ENCODE data around the gene IPO7. TPM values are rescaled to one million over a fixed set of nuclear protein-coding genes. Genes with fewer than 3 reads are reported as not detected.

The IPO7 gene
- total and polyA plus RNA-seq, 10 of the 15 experiments (the other 5 are each of a cell fraction or from before 2014, with no cell fraction given), result 5.0 to 51.4 (median 30.6) TPM

DNA sequence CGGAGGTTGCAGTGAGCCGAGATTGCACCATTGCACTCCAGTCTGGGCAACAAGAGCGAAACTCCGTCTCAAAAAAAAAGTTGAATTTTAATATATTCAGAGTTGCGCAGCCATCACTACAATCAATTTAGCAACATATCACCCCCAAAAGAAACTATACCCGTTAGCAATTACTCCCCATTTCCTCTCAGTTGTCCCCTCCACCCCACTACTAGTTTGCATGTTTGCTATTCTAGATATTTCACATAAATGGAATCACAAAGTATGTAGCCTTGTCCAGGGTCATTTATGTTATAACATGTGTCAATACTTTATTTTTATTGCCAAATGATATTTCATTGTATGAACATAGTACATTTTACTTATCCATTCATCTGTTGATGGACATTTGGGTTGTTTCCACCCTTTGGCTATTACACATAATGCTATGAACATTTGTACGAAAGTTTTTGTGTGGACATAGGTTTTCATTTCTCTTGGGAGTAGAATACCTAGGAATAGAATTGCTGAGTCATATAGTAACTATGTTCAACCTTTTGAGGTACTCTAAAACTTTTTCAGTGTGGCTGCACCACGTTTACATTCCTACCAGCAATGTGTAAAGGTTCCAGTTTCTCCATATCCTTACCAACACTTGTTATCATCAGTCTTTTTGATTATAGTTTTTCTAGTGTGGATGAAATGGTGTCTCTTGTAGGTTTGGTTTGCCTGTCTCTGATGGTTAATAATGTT is 78.5 kb downstream of the IPO7 start (continued):
- TF ChIP-seq, protein P1, sequence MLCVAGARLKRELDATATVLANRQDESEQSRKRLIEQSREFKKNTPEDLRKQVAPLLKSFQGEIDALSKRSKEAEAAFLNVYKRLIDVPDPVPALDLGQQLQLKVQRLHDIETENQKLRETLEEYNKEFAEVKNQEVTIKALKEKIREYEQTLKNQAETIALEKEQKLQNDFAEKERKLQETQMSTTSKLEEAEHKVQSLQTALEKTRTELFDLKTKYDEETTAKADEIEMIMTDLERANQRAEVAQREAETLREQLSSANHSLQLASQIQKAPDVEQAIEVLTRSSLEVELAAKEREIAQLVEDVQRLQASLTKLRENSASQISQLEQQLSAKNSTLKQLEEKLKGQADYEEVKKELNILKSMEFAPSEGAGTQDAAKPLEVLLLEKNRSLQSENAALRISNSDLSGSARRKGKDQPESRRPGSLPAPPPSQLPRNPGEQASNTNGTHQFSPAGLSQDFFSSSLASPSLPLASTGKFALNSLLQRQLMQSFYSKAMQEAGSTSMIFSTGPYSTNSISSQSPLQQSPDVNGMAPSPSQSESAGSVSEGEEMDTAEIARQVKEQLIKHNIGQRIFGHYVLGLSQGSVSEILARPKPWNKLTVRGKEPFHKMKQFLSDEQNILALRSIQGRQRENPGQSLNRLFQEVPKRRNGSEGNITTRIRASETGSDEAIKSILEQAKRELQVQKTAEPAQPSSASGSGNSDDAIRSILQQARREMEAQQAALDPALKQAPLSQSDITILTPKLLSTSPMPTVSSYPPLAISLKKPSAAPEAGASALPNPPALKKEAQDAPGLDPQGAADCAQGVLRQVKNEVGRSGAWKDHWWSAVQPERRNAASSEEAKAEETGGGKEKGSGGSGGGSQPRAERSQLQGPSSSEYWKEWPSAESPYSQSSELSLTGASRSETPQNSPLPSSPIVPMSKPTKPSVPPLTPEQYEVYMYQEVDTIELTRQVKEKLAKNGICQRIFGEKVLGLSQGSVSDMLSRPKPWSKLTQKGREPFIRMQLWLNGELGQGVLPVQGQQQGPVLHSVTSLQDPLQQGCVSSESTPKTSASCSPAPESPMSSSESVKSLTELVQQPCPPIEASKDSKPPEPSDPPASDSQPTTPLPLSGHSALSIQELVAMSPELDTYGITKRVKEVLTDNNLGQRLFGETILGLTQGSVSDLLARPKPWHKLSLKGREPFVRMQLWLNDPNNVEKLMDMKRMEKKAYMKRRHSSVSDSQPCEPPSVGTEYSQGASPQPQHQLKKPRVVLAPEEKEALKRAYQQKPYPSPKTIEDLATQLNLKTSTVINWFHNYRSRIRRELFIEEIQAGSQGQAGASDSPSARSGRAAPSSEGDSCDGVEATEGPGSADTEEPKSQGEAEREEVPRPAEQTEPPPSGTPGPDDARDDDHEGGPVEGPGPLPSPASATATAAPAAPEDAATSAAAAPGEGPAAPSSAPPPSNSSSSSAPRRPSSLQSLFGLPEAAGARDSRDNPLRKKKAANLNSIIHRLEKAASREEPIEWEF (IDR thresholded peaks at IDR 0.05; ENCODE audit: insufficient replicate concordance, low read depth, low read length), result peak; percentile 10
- TF ChIP-seq JUNB (IDR thresholded peaks at IDR 0.05), result peak; percentile 91
- TF ChIP-seq JUND (IDR thresholded peaks at IDR 0.05; ENCODE audit: low read depth, low read length), result peak; percentile 61; the same call in 1 of the 2 replicates
- no peak for TF ChIP-seq ATF7 (IDR thresholded peaks at IDR 0.05; ENCODE audit: low read depth)
- TF ChIP-seq, protein P2, sequence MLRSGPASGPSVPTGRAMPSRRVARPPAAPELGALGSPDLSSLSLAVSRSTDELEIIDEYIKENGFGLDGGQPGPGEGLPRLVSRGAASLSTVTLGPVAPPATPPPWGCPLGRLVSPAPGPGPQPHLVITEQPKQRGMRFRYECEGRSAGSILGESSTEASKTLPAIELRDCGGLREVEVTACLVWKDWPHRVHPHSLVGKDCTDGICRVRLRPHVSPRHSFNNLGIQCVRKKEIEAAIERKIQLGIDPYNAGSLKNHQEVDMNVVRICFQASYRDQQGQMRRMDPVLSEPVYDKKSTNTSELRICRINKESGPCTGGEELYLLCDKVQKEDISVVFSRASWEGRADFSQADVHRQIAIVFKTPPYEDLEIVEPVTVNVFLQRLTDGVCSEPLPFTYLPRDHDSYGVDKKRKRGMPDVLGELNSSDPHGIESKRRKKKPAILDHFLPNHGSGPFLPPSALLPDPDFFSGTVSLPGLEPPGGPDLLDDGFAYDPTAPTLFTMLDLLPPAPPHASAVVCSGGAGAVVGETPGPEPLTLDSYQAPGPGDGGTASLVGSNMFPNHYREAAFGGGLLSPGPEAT (IDR thresholded peaks at IDR 0.05; ENCODE audit: low read depth), result peak; percentile 39; the same call in 1 of the 2 replicates
- TF ChIP-seq, protein P3, sequence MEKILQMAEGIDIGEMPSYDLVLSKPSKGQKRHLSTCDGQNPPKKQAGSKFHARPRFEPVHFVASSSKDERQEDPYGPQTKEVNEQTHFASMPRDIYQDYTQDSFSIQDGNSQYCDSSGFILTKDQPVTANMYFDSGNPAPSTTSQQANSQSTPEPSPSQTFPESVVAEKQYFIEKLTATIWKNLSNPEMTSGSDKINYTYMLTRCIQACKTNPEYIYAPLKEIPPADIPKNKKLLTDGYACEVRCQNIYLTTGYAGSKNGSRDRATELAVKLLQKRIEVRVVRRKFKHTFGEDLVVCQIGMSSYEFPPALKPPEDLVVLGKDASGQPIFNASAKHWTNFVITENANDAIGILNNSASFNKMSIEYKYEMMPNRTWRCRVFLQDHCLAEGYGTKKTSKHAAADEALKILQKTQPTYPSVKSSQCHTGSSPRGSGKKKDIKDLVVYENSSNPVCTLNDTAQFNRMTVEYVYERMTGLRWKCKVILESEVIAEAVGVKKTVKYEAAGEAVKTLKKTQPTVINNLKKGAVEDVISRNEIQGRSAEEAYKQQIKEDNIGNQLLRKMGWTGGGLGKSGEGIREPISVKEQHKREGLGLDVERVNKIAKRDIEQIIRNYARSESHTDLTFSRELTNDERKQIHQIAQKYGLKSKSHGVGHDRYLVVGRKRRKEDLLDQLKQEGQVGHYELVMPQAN (conservative IDR thresholded peaks at IDR 0.05), result no peak
- TF ChIP-seq PML (IDR thresholded peaks at IDR 0.05; ENCODE audit: low read length), result peak; percentile 64
- peak; percentile 50; the same call in 1 of the 2 replicates for TF ChIP-seq MTA2 (IDR thresholded peaks at IDR 0.05; ENCODE audit: low read depth)

All from GM12878 (cell line).